Osteoblast (primary cell): ENCODE measurements around the gene MYH14. TPM values are rescaled to one million over a fixed set of nuclear protein-coding genes. Genes with fewer than 3 reads are reported as not detected.

Experiments
- DNase-seq: peaks from one replicate; pipeline ENCODE4 v3.0.0; 2011; ENCODE audit warnings: low spot score, mixed read lengths; ENCODE audit not compliant: insufficient read length; ENCODE audit errors: missing footprints
- H2AFZ ChIP-seq: 2 replicates; pipeline ENCODE4 v1.6.0; 2011; ENCODE audit warnings: mild to moderate bottlenecking, low read length
- H3K27ac ChIP-seq: 2 replicates; pipeline ENCODE4 v1.5.1; 2011; ENCODE audit warnings: mild to moderate bottlenecking, low read depth, low read length, moderate library complexity
- H3K27me3 ChIP-seq: 2 replicates; pipeline ENCODE4 v1.6.0; 2012; ENCODE audit warnings: mild to moderate bottlenecking, control low read depth, inconsistent platforms, low read length, moderate library complexity; ENCODE audit not compliant: insufficient read depth
- H3K36me3 ChIP-seq: 2 replicates; pipeline ENCODE4 v1.5.1; 2011; ENCODE audit warnings: mild to moderate bottlenecking, low read length, control low read depth, moderate library complexity; ENCODE audit not compliant: insufficient read depth
- H3K4me1 ChIP-seq: 2 replicates; pipeline ENCODE4 v1.5.1; 2011; ENCODE audit warnings: mild to moderate bottlenecking, low read length, control low read depth, moderate library complexity; ENCODE audit not compliant: insufficient read depth
- H3K4me2 ChIP-seq: 2 replicates; pipeline ENCODE4 v1.6.0; 2011; ENCODE audit warnings: mild to moderate bottlenecking, low read length; ENCODE audit not compliant: insufficient read depth
- H3K4me3 ChIP-seq: fragments of 200-600 bp; sonication (generic); 3 replicates; pipeline ENCODE4 v1.5.1; 2012; ENCODE audit warnings: mild to moderate bottlenecking, low read length, inconsistent platforms; ENCODE audit not compliant: insufficient read depth
- H3K79me2 ChIP-seq: 2 replicates; pipeline ENCODE4 v1.6.0; 2012; ENCODE audit warnings: mild to moderate bottlenecking, low read length, control low read depth, inconsistent platforms; ENCODE audit not compliant: insufficient read depth
- H3K9me3 ChIP-seq: 2 replicates; pipeline ENCODE4 v1.5.1; 2011; ENCODE audit warnings: low read depth, low read length, control low read depth
- H4K20me1 ChIP-seq: 2 replicates; pipeline ENCODE4 v1.6.0; 2012; ENCODE audit warnings: mild to moderate bottlenecking, low read length, control low read depth; ENCODE audit not compliant: insufficient read depth
- total RNA-seq: library from RNA; depleted of rRNA; stranded (reverse); fragments of >200 nt; gene quantifications from 2 replicates; pipeline ENCODE4 v1.2.3, GENCODE V29; 2012
- TF ChIP-seq, protein P1 (sequence below): IDR thresholded peaks from 2 replicates; pipeline ENCODE4 v1.5.1; 2011; ENCODE audit warnings: mild to moderate bottlenecking, low read depth, low read length, moderate library complexity; ENCODE audit errors: extremely low read depth

Gene MYH14
- total RNA-seq, 1 donor: not detected

DNA sequence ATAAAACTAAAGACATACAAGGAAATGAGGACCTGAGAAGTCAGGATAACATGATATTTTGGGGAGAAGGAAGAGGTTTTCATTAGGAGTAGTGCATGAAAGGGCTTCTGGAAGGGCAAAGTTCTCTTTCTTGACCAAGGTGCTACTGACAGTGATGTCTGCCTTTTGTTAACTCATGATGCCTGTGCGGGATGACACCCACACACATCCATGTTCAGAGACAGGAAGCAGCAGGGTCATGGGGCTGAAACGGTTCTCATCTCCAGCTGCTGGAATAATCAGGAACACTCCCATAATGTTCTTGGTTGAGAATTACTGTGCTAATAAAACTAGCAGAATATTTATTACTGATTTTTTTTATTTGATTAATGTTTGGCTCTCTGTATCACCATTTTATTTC is 96.6 kb downstream of the MYH14 start:
- DNase-seq: no peak

DNA sequence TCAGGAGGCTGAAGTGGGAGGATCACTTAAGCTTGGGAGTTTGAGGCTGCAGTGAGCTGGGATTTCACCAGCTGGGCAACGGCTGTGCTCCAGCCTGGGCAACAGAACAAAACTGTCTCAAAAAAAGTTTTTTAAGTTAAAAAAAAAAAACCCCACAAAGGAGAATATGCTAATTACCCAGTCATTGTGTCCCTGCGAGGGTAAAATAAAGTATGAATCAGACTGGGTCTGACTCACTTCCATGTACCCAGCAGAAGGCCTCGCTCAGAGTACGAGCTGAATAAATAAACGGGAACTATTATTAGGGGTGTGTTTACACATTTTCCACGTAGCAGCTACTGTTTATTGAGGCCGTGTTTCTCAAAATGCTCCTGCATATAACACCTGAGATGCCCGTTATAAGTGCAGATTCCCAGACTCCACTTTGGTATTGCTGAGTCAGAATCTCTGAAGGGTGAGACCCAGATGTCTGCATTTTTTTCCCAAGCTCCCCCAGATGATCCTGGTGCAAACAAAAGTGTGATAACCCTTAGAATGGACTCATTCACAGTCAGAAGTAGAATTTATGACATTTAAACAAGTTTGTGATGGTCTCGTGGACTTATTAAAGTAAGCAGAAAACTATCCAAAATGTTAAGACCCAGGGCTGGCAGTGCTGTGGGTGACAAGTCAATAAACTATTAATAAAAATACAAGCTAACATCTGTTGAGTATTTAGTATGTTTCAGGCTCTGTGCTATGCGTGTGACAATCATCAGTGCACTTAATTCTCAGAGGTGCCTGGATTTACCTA is 97.6 kb downstream of the MYH14 start:
- H4K20me1 ChIP-seq: no peaks in the 10 kb centered on the region
- peaks cover 7% of the 10 kb centered on the region for H3K4me1 ChIP-seq
- no peaks in the 10 kb centered on the region for H3K79me2 ChIP-seq
- H3K4me3 ChIP-seq: no peak overlapping the region
- H3K9me3 ChIP-seq: no peaks in the 10 kb centered on the region
- H3K36me3 ChIP-seq: no peaks in the 10 kb centered on the region
- no peak overlapping the region for H2AFZ ChIP-seq
- peak overlapping the region; percentile 34 for H3K4me2 ChIP-seq
- no peak overlapping the region for H3K27ac ChIP-seq
- TF ChIP-seq, protein P1, sequence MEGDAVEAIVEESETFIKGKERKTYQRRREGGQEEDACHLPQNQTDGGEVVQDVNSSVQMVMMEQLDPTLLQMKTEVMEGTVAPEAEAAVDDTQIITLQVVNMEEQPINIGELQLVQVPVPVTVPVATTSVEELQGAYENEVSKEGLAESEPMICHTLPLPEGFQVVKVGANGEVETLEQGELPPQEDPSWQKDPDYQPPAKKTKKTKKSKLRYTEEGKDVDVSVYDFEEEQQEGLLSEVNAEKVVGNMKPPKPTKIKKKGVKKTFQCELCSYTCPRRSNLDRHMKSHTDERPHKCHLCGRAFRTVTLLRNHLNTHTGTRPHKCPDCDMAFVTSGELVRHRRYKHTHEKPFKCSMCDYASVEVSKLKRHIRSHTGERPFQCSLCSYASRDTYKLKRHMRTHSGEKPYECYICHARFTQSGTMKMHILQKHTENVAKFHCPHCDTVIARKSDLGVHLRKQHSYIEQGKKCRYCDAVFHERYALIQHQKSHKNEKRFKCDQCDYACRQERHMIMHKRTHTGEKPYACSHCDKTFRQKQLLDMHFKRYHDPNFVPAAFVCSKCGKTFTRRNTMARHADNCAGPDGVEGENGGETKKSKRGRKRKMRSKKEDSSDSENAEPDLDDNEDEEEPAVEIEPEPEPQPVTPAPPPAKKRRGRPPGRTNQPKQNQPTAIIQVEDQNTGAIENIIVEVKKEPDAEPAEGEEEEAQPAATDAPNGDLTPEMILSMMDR: no peak
- DNase-seq: peak; percentile 96
- H3K27me3 ChIP-seq: no peaks in the 10 kb centered on the region

More for the DNA sequence above, 96.6 kb downstream of the MYH14 start:
- H2AFZ ChIP-seq: no peak overlapping the region
- no peaks in the 10 kb centered on the region for H3K36me3 ChIP-seq
- no peaks in the 10 kb centered on the region for H3K27me3 ChIP-seq
- H4K20me1 ChIP-seq: no peaks in the 10 kb centered on the region
- H3K79me2 ChIP-seq: no peaks in the 10 kb centered on the region
- H3K4me2 ChIP-seq: no peak overlapping the region
- H3K4me1 ChIP-seq: peaks cover 7% of the 10 kb centered on the region
- no peaks in the 10 kb centered on the region for H3K9me3 ChIP-seq
- H3K27ac ChIP-seq: no peak overlapping the region
- H3K4me3 ChIP-seq: no peak overlapping the region
- TF ChIP-seq, protein P1: no peak

DNA sequence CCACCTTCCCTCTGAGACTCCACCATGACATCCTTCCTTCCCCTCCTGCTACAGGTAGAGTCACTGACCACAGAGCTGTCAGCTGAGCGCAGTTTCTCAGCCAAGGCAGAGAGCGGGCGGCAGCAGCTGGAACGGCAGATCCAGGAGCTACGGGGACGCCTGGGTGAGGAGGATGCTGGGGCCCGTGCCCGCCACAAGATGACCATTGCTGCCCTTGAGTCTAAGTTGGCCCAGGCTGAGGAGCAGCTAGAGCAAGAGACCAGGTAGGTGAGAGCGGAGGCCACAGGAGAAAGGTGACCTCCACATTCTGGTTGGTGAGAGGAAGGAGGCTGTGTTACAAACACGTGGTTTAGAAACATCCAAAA is 98.2 kb downstream of the MYH14 start:
- H3K4me2 ChIP-seq: no peak overlapping the region
- H3K4me1 ChIP-seq: peaks cover 7% of the 10 kb centered on the region
- no peaks in the 10 kb centered on the region for H3K79me2 ChIP-seq
- no peaks in the 10 kb centered on the region for H3K9me3 ChIP-seq
- H4K20me1 ChIP-seq: no peaks in the 10 kb centered on the region
- DNase-seq: no peak
- H3K36me3 ChIP-seq: no peaks in the 10 kb centered on the region
- TF ChIP-seq, protein P1: no peak
- no peak overlapping the region for H2AFZ ChIP-seq
- H3K4me3 ChIP-seq: no peak overlapping the region
- no peak overlapping the region for H3K27ac ChIP-seq
- H3K27me3 ChIP-seq: no peaks in the 10 kb centered on the region

DNA sequence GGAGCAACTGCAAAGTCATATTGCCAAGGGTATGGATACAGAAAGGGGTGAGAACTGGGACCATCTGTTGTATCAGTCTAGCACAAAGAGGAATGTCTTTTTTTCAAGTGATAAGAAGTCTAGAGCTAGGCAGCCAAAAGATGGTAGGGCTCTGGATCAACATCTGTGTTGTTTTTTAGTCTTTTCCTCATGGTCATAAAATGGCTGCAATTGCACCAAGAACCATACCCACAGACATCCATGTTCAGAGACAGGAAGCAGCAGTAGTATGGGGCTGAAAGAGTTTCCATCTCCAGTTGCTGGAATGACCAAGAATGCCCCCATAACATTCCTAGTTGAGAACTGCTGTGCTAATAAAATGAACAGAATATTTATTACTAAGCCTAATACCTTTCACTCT is 100.1 kb downstream of the MYH14 start:
- Histone ChIP-seq H3K27ac (no peak overlapping the region), H3K27me3 (peaks cover 4% of the 10 kb centered on the region), H3K4me3 (no peak overlapping the region), H2AFZ (no peak overlapping the region), H3K36me3 (no peaks in the 10 kb centered on the region), H3K4me1 (peaks cover 7% of the 10 kb centered on the region), H3K9me3 (no peaks in the 10 kb centered on the region), H3K4me2 (no peak overlapping the region), H4K20me1 (no peaks in the 10 kb centered on the region), H3K79me2 (no peaks in the 10 kb centered on the region)
- TF ChIP-seq, protein P1: no peak
- DNase-seq: no peak
